OCI-LY3 (cell line): ENCODE data around the gene PNLIPRP2.

Source experiments
- H2AFZ ChIP-seq: fragments of 200-600, 300-600 bp; shearing (Covaris generic); 2 replicates; pipeline ENCODE4 v1.6.0; 2014; ENCODE audit warnings: antibody characterized with exemption, low read depth, low read length
- H3K27ac ChIP-seq: fragments of 200-600, 300-600 bp; sonication (generic); 2 replicates; pipeline ENCODE4 v1.5.1; 2014; ENCODE audit warnings: mild to moderate bottlenecking, low read length, moderate library complexity, mixed read lengths
- H3K27me3 ChIP-seq: fragments of 200-600, 300-600 bp; sonication (generic); 2 replicates; pipeline ENCODE4 v1.6.1; 2014; ENCODE audit warnings: low read depth, low read length, mixed read lengths
- H3K36me3 ChIP-seq: fragments of 200-600, 300-600 bp; sonication (generic); replicated peaks from 2 replicates; pipeline ENCODE3; 2014; ENCODE audit warnings: low read depth, low read length, mixed read lengths
- H3K4me1 ChIP-seq: fragments of 300-600, 200-600 bp; sonication (generic); 2 replicates; pipeline ENCODE4 v1.6.1; 2014; ENCODE audit warnings: low read length, mixed read lengths
- H3K4me2 ChIP-seq: fragments of 200-600, 300-600 bp; sonication (generic); 2 replicates; pipeline ENCODE4 v1.6.1; 2014; ENCODE audit warnings: low read length, mixed read lengths
- H3K4me3 ChIP-seq: fragments of 300-600, 200-600 bp; sonication (generic); 2 replicates; pipeline ENCODE4 v1.5.1; 2014; ENCODE audit warnings: antibody characterized with exemption, mild to moderate bottlenecking, low read length, moderate library complexity
- H3K79me2 ChIP-seq: fragments of 300-600, 200-600 bp; shearing (Covaris generic); 2 replicates; pipeline ENCODE4 v1.6.1; 2014; ENCODE audit warnings: mild to moderate bottlenecking, low read length, mixed read lengths
- H3K9ac ChIP-seq: fragments of 300-600, 200-600 bp; shearing (Covaris generic); 2 replicates; pipeline ENCODE4 v1.6.0; 2014; ENCODE audit warnings: mild to moderate bottlenecking, low read length, moderate library complexity
- H3K9me3 ChIP-seq: fragments of 200-600, 300-600 bp; shearing (Covaris generic); 2 replicates; pipeline ENCODE4 v1.6.1; 2014; ENCODE audit warnings: low read length, mixed read lengths; ENCODE audit not compliant: insufficient read depth
- H4K20me1 ChIP-seq: fragments of 200-600, 300-600 bp; sonication (generic); 2 replicates; pipeline ENCODE4 v1.6.1; 2016; ENCODE audit warnings: low read length, mixed read lengths; ENCODE audit not compliant: insufficient read depth
- CTCF ChIP-seq: fragments of 200-600, 300-600 bp; sonication (generic); IDR thresholded peaks from 2 replicates; pipeline ENCODE4 v1.5.1; 2014; ENCODE audit warnings: antibody characterized with exemption, low read length, low read depth
- EZH2phosphoT487 ChIP-seq: fragments of 200-600 bp; shearing (Covaris generic); IDR thresholded peaks from 2 replicates; pipeline ENCODE4 v1.6.1; 2018; ENCODE audit warnings: antibody characterized with exemption, mixed run types, low read depth

Gene PNLIPRP2

DNA sequence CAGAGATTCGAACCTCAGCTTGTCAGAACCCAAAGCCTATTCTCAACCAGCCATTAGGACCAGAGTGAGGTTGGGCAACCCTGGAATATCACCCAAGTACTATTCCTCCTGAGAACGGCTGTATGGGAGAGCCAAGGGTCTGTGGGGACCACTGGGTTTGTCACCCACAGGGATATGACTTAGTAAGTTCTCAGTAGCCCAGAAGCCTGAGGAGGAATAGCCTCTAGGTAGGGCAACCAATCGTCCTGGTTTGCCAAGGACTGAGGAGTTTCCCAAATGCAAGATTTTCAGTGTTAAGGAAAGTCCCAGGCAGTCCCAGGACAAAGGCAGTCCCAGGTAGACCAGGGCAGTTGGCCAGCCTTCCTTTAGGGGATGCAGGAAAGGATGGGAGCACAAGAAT lies 46.7 kb downstream of the PNLIPRP2 start:
- no peaks in the 10 kb centered on the region for H3K79me2 ChIP-seq
- no peaks in the 10 kb centered on the region for H3K27me3 ChIP-seq
- H3K27ac ChIP-seq, result no peak overlapping the region
- no peaks in the 10 kb centered on the region for H3K36me3 ChIP-seq
- no peaks in the 10 kb centered on the region for H3K9me3 ChIP-seq
- no peak overlapping the region for H3K9ac ChIP-seq
- H3K4me2 ChIP-seq, result no peak overlapping the region
- no peaks in the 10 kb centered on the region for H3K4me1 ChIP-seq
- no peaks in the 10 kb centered on the region for H4K20me1 ChIP-seq
- TF ChIP-seq EZH2phosphoT487 (no peak), CTCF (no peak)
- H2AFZ ChIP-seq, result no peak overlapping the region
- no peak overlapping the region for H3K4me3 ChIP-seq

GRCh38 chr10:116668018-116668417 lies 47.3 kb downstream of the PNLIPRP2 start:
- no peak overlapping the region for H2AFZ ChIP-seq
- no peaks in the 10 kb centered on the region for H4K20me1 ChIP-seq
- no peak overlapping the region for H3K27ac ChIP-seq
- H3K9ac ChIP-seq, result no peak overlapping the region
- H3K4me1 ChIP-seq, result no peaks in the 10 kb centered on the region
- no peaks in the 10 kb centered on the region for H3K27me3 ChIP-seq
- no peak overlapping the region for H3K4me2 ChIP-seq
- H3K4me3 ChIP-seq, result no peak overlapping the region
- no peaks in the 10 kb centered on the region for H3K9me3 ChIP-seq
- no peak for TF ChIP-seq CTCF
- no peak for TF ChIP-seq EZH2phosphoT487
- H3K79me2 ChIP-seq, result no peaks in the 10 kb centered on the region
- no peaks in the 10 kb centered on the region for H3K36me3 ChIP-seq

GRCh38 chr10:116668446-116668845 lies 47.7 kb downstream of the PNLIPRP2 start:
- Histone ChIP-seq H2AFZ (no peak overlapping the region), H3K36me3 (no peaks in the 10 kb centered on the region), H3K4me3 (no peak overlapping the region), H4K20me1 (no peaks in the 10 kb centered on the region), H3K9ac (no peak overlapping the region), H3K4me2 (no peak overlapping the region), H3K27ac (no peak overlapping the region), H3K79me2 (no peaks in the 10 kb centered on the region), H3K4me1 (no peaks in the 10 kb centered on the region), H3K27me3 (no peaks in the 10 kb centered on the region), H3K9me3 (no peaks in the 10 kb centered on the region)
- TF ChIP-seq EZH2phosphoT487, result no peak
- TF ChIP-seq CTCF, result no peak

- no peak overlapping the region for H3K27ac ChIP-seq
- H4K20me1 ChIP-seq, result no peaks in the 10 kb centered on the region
- H3K4me3 ChIP-seq, result no peak overlapping the region
- H3K36me3 ChIP-seq, result no peaks in the 10 kb centered on the region
- H3K27me3 ChIP-seq, result no peaks in the 10 kb centered on the region
- no peak overlapping the region for H3K4me2 ChIP-seq
- no peak overlapping the region for H3K9ac ChIP-seq
- H3K4me1 ChIP-seq, result no peaks in the 10 kb centered on the region
- no peak overlapping the region for H2AFZ ChIP-seq
- no peaks in the 10 kb centered on the region for H3K79me2 ChIP-seq
- no peaks in the 10 kb centered on the region for H3K9me3 ChIP-seq
- TF ChIP-seq CTCF (no peak), EZH2phosphoT487 (no peak)
These were observed 48.3 kb downstream of the PNLIPRP2 start for GRCh38 chr10:116669080-116669479.
